GM08714 (cell line): ENCODE results near the gene STK32B.

Experiments used
- H3K4me3 ChIP-seq: fragments of 200-500 bp; sonication (Bioruptor generic); 2 replicates; pipeline ENCODE4 v1.5.1; 2014; ENCODE audit warnings: mild to moderate bottlenecking, low read length, inconsistent platforms
- ZNF274 ChIP-seq: IDR thresholded peaks from 2 replicates; pipeline ENCODE4 v1.6.1; 2012; ENCODE audit warnings: mild to moderate bottlenecking, low read depth, low read length

STK32B gene

DNA sequence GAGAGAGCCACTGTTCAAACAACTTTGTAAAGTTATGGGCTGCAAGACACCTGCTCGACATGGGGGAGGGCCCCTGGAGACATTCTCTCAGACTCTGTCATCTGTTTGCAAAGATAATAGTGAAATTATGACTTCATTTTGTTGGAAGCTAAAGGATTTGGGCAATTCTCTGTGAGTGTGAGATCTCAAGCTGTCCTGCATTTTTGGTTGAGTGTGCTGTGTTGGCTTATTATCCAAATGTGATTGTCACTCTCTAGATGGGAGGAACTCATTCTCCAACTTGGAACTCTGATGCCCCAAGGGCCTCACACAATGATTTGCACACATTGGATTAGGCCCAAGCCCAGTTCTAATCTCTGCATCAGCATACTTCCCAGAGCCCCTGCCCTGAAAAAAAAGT lies 63.7 kb downstream of the STK32B start:
- TF ChIP-seq ZNF274, result no peak
- no peak overlapping the region for H3K4me3 ChIP-seq

DNA sequence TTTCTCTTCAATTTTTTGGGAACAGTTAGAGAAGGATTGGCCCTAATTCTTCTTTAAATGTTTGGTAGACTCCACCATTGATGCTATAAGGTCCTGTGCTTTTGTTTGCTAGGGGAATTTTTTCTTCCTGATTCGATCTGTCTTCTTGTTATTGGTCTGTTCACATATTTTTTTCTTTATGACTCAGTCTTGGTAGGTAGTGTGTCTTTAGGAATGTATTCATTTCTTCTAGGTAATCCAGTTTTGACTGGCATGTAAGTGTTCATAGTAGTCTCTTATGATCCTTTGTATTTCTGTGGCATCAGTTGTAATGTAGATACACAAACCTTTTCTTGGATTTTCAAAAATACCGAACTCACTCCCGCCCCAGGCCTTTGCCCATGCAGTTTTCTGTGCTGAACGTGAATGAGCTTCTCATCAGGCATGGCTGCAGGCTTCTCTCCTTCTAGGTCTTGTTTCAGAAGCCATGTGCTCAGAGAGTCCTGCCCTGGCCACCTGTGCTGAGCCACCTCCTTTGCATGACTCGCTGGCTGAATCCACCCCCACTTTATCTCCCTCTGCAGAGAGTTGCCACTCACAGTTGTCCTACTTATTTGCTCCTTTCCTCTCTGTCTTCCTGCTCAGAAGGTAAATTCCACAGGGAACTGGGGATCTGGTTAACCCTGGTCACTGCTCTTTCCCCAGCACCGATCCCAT lies 67.0 kb downstream of the STK32B start:
- TF ChIP-seq ZNF274, result no peak
- H3K4me3 ChIP-seq, result no peak overlapping the region

DNA sequence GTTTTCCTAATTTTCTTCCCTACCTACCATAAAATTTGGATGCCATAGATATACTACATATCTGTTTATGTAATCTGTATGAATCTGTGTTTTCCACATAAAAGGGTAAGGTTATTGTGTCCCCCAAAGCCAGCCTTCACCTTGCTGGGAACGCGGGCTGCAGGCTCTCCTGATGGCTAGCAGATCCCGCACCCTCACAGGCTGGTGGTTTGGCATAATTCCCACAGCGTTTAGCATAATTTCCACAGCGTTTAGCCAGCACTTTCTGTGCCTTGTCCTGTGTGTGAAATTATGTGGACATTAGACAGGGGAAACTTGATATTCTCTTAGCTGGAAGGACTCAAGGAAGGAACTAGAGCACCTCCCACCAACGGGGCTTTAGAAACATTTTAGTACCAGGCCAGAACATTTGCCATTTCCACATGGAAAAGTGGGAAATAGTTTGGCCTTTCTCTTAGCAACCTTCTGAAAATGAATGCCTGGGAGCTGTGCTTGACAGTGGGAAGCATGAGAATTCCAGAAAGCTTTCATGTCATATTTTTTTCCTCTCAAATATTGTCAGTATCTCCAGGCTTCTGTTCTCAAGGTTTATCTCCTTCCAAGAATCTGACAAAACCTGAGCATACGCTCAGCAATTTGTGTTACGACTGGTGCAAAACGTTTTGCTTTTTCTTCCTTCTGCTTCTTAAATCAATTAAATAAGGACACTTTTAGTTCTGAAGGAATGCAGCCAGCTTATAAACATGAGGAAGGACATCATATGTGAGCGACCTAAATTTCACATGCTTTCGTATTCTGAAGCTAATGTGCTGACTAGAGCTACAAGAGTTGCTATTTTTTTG lies 67.9 kb downstream of the STK32B start:
- no peak for TF ChIP-seq ZNF274
- H3K4me3 ChIP-seq, result no peak overlapping the region

DNA sequence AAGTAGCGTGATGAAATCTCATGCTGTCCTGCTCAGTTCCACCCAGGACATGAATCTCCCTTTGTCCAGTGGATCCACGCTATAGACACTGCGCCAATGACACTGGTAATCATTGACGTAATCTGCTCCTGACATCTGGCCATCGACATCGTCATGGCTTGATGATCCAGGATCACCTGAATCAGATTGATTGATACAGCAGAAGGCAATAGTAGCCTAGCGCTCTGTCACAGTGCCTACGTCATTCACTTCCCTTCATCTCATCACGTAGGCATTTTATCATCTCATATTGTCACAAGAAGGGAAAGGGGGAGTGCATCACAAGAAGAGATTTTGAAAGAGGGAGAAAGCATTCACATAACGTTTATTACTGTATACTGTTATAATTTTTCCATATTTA lies 68.8 kb downstream of the STK32B start:
- no peak for TF ChIP-seq ZNF274
- H3K4me3 ChIP-seq, result no peak overlapping the region

DNA sequence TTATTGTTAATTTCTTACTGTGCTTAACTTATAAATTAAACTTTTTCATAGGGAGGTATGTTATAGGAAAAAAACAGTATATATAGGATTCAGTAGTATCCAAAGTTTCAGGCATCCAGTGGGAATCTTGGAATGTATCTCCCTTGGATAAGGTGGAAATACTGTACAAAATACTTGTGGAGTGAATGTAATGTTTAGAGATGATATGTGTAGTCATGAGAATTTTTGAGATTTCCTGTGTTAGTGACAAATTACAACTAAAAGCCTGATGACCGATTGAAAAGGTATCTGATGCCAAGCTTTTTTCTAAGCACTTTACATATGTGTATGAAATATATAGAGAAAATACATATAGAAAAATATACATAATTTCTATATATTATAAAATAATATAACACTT lies 69.2 kb downstream of the STK32B start:
- no peak for TF ChIP-seq ZNF274

DNA sequence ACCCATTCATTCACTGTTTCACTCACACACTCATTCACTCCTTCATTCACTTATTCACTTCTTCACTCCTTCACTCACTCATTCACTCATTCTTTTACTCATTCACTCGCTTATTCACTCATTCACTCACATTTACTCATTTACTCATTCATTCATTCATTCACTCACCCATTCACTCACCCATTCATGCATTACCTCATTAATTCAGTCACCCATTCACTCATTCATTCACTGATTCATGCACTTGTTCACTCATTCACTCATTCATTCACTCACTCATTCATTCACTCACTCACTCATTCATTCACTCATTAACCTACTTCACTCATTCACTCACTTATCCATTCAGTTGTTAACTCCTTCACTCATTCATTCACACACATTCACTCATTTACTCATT lies 70.8 kb downstream of the STK32B start:
- no peak overlapping the region for H3K4me3 ChIP-seq
- no peak for TF ChIP-seq ZNF274

More for the DNA sequence above, 69.2 kb downstream of the STK32B start:
- H3K4me3 ChIP-seq, result no peak overlapping the region

DNA sequence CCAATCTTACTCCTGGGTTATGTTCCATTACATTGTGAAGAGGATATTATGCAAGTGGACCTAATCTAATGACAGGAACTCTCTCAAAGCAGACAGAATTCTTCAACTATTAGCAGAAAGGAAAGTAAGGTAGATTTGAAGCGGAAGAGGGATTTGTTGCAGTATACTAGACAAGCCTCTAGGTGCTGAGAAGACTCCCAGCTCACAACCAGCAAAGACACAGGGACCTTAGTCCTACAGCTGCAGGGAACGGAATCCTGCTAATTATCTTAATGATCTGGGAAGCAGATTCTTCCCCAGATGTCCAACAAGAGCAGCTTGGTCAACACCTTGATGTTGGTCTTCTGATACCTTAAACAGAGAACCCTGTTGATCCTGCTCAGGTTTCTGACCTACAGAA lies 73.6 kb downstream of the STK32B start:
- H3K4me3 ChIP-seq, result no peak overlapping the region
- TF ChIP-seq ZNF274, result no peak

DNA sequence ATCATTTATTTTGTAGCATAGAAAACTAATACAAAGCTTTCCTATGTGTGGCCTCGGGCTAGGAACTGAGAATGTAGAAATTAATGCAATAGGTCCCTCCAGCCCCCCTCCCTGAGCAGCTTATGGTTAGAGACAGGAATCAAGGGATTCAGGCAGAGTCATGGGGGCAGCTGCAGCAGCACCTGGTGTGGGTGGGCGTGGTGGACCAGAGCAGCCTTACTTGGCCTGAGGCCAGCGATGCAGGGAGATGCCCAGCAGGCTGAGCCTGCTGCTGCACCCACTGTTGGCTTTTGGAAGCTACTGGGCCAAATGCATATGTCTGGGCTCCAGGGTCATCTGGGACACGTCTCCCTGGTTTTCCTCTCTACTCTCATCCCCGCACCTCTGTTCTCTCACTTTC lies 74.0 kb downstream of the STK32B start:
- H3K4me3 ChIP-seq, result no peak overlapping the region
- TF ChIP-seq ZNF274, result no peak

DNA sequence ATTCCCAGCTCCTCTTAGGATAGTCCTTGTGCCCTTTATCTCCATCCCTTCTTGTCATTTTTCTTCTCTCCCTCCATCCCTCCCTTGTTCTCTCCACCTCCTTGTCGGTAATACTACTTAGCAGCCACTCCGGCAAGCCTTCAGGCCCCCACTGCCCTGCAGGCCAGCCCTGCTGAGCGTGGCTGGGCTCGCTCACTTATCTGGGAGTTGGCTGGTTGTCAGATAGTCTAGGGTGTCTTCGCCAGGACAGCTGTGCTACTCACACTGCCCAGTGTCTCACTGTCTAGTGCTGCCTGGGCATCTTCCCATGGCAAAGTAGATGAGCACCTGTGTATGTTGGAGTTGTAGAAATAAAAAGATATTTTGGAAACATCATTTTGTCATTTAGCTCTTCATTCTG lies 75.0 kb downstream of the STK32B start:
- H3K4me3 ChIP-seq, result no peak overlapping the region
- no peak for TF ChIP-seq ZNF274

DNA sequence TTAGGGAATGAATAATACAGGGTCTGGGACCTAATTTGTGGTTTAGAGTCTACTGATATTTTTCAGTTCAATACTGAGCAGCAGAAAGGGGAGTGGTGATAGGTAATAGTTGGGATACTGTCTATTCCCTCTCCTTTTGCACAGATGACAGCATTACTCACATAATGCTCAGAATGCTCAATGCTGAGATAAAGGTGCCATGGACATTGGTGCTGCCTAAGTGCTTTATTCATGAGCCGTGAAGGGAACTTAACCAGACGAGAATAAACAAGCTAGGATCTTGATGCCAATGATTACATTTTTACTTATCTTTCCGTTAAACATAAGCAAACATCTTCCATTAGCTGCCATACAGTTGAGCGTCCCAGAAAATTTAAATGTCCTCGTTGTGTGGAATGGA lies 75.6 kb downstream of the STK32B start:
- no peak for TF ChIP-seq ZNF274
- H3K4me3 ChIP-seq, result no peak overlapping the region

DNA sequence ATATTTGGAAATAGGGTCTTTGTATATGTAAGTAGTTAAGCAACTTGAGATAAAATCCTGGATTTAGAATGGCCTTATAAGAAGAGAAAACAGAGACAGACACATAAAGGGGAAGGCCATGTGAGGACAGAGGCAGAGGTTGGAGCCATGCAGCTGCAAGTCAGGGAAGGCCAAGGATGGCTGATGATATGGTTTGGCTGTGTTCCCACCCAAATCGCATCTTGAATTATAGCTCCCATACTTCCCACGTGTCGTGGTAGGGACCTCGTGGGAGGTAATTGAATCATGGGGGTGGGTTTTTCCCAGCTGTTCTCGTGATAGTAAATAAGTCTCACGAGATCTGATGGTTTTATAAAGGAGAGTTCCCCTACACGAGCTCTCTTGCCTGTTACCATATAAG lies 76.3 kb downstream of the STK32B start:
- no peak for TF ChIP-seq ZNF274

DNA sequence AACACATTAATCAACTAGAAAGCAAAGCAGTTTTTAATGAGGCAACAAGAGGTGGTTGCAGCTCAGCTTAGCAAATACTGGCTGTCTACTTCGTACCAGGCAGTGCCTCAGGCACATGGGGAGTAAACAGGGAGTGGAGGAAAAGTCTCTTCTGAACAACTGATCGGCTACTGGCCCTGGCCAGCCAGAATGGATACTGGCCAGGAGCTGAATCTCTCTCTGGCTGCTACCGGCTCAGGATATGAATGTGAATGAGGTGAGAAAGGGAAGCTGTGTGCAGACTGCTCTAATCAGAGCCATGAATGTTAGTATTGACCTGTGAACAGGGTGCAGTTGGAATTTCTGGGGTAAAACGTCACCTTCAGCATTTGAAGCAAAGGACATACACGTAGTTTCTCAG lies 77.3 kb downstream of the STK32B start:
- no peak for TF ChIP-seq ZNF274
- no peak overlapping the region for H3K4me3 ChIP-seq

More for the DNA sequence above, 76.3 kb downstream of the STK32B start:
- H3K4me3 ChIP-seq, result no peak overlapping the region

DNA sequence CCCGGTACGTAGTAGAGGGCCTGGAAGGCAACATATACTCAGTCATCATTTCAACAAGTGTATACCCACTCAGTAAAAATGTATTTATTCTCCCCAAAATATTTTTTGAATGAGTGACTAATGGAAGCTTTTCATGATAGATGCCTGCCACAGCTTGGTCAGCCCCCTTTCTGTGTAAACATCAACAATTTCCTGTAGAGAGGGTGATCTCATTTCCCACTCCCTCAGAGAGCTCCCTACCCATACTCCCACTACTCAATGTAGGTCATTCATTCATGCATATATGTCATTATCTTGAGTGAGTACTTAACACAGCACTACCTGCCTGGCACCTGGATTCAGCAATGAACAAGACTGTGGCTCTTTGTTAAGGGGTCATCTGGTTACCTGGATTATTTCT lies 81.9 kb downstream of the STK32B start:
- TF ChIP-seq ZNF274, result no peak
- no peak overlapping the region for H3K4me3 ChIP-seq

DNA sequence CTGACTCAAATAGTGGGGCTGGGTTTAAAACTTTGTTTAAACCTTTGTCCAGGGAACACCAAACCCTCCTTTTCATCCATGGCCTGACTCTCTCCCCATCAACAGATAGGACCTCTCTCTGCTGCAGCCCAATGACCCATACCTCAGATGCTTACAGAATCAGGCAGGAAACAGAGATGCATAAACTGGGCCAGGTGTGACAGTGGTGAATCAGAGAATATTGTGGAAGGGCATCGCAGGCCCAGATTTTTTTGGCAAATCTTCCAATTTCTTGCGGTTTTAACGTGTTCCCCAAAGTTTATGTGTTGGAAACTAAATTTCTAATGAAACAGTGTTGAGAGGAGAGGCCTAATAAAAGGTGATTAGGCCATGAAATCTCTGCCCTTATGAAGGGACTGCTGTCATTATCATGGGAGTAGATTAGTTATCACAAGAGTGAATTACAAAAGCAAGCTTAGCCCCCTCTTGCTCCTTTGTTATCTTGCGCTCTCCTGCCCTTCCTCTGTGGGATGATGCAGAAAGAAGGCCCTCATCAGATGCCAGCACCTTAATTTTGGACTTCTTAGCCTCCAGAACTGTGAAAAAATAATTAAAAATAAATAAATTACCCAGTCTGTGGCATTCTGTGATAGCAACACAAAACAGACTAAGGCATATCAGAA lies 82.8 kb downstream of the STK32B start:
- no peak overlapping the region for H3K4me3 ChIP-seq
- TF ChIP-seq ZNF274, result no peak

DNA sequence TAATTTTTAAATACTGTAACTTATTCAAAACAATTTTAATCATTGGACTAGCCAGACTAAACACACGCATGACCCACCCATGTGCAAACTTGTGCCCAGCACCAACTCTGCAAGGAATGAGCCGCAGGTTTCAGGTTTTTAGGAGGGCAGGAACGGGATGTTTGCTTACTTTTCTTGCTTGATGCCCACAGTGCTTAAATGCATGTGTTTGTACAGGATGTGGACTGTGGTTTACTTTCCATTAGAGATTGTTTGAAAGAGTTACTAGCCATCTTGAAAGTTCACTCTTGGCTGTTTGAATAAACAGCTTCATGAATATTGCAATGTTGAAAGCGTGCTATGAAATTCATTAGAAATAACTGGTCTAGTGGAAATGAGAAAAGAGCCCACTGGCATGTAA lies 83.3 kb downstream of the STK32B start:
- TF ChIP-seq ZNF274, result no peak

More for the DNA sequence above, 83.3 kb downstream of the STK32B start:
- H3K4me3 ChIP-seq, result no peak overlapping the region
